HepG2 (cell line): ENCODE data around the gene DNAJC5. TPM values are rescaled to one million over a fixed set of nuclear protein-coding genes. Genes with fewer than 3 reads are reported as not detected.
A peak's percentile ranks its signal among the peaks of the same experiment; 100 is the strongest.

Experiments used
- ATAC-seq: fragments of 200-7000 bp; cut with Tn5 transposase; 3 replicates; pipeline ENCODE4 v1.9.1; 2020; ENCODE audit warnings: mild to moderate bottlenecking, moderate library complexity
- BruUV-seq: library from RNA; stranded (reverse); fragments of 400-500 nt; replicated peaks from 2 replicates; lab custom pipeline; 2021; lab: Mats Ljungman, UMichigan
- CTCF ChIA-PET: fragments of 300-600 bp; formaldehyde crosslinking; extraction: SDS; loops from one replicate; lab custom pipeline; 2021; ENCODE audit warnings: low total read pairs, inconsistent platforms, low intra/inter-chr PET ratio; lab: Yijun Ruan, JAX
- POLR2A ChIA-PET: fragments of 350-600 bp; sonication (Branson Sonifier 250); formaldehyde crosslinking; loops from one replicate; lab custom pipeline; 2020; ENCODE audit warnings: antibody characterized with exemption, inconsistent platforms; lab: Yijun Ruan, JAX
- DNase-seq: peaks from one replicate; pipeline ENCODE4 v3.0.0-alpha.2; 2015; ENCODE audit warnings: low spot score
- FAIRE-seq: peaks from 3 replicates; lab custom pipeline; 2011; peaks lifted over from hg19 to GRCh38; lab: Jason Lieb, UNC
- H2AFZ ChIP-seq: one replicate; pipeline ENCODE4 v1.6.1; 2011; ENCODE audit warnings: low read length, inconsistent platforms
- H3K27ac ChIP-seq: fragments of 300-600 bp; 3 replicates; pipeline ENCODE4 v1.8.0; 2011; ENCODE audit warnings: mixed run types, mild to moderate bottlenecking, mixed read lengths, low read length, inconsistent platforms; ENCODE audit not compliant: insufficient read depth; ENCODE audit errors: extremely low read length
- H3K27me3 ChIP-seq, 2 experiments: fragments of 200-600 bp in 1 of 2; 2 replicates in 1 of 2; 3 replicates in 1 of 2; pipeline versions ENCODE4 v1.6.0 to v1.8.0; 2011; ENCODE audit warnings: low read length in 2 of 2, mild to moderate bottlenecking in 2 of 2, moderate library complexity in 2 of 2, inconsistent platforms in 1 of 2; ENCODE audit not compliant: insufficient read depth in 2 of 2, control insufficient read depth in 1 of 2
- H3K36me3 ChIP-seq, 2 experiments: fragments of 200-600 bp in 1 of 2; replicated peaks in 1 of 2; 2 replicates in 1 of 2; 3 replicates in 1 of 2; pipeline versions ENCODE4 v1.5.1 to v1.8.0; 2011; ENCODE audit warnings: low read length in 2 of 2, inconsistent platforms in 1 of 2; ENCODE audit not compliant: insufficient read depth in 2 of 2, control insufficient read depth in 1 of 2
- H3K4me1 ChIP-seq: 2 replicates; pipeline ENCODE4 v1.5.1; 2012; ENCODE audit warnings: low read length, inconsistent platforms; ENCODE audit not compliant: insufficient read depth
- H3K4me2 ChIP-seq: 2 replicates; pipeline ENCODE4 v1.6.0; 2011; ENCODE audit warnings: low read depth, low read length, inconsistent platforms
- H3K4me3 ChIP-seq, 3 experiments: fragments of 200-600 bp in 1 of 3; sonication (generic), shearing (Covaris generic) in 1 of 3; replicated peaks in 1 of 3; 2 replicates each; pipeline ENCODE4 v1.5.1; 2011 to 2016; ENCODE audit warnings: low read length in 3 of 3, inconsistent platforms in 2 of 3, low read depth in 2 of 3, mild to moderate bottlenecking in 2 of 3, control low read depth in 1 of 3, mixed read lengths in 1 of 3; ENCODE audit not compliant: insufficient read depth in 1 of 3
- H3K79me2 ChIP-seq: one replicate; pipeline ENCODE4 v1.6.1; 2011; ENCODE audit warnings: low read length, inconsistent platforms; ENCODE audit not compliant: insufficient read depth
- H3K9ac ChIP-seq: 2 replicates; pipeline ENCODE4 v1.6.0; 2011; ENCODE audit warnings: mild to moderate bottlenecking, low read depth, low read length, inconsistent platforms; ENCODE audit not compliant: insufficient read depth
- H3K9me3 ChIP-seq: 2 replicates; pipeline ENCODE4 v1.5.1; 2012; ENCODE audit warnings: mild to moderate bottlenecking, low read length
- H4K20me1 ChIP-seq: 2 replicates; pipeline ENCODE4 v1.6.0; 2011; ENCODE audit warnings: inconsistent platforms, mild to moderate bottlenecking, low read length, moderate library complexity; ENCODE audit not compliant: insufficient read depth
- CEBPB ChIP-seq: IDR thresholded peaks from 2 replicates; pipeline ENCODE4 v1.6.1; 2011; ENCODE audit warnings: low read depth, low read length, improper control_type of control experiment, borderline replicate concordance
- CEBPG ChIP-seq: IDR thresholded peaks from 2 replicates; pipeline ENCODE4 v1.6.1; 2016
- HNF1B ChIP-seq: sonication (generic); formaldehyde crosslinking; IDR thresholded peaks from 2 replicates; pipeline ENCODE4 v1.5.1; 2020; ENCODE audit warnings: mild to moderate bottlenecking, moderate library complexity, missing genetic modification reagents
- MED13 ChIP-seq: sonication (generic); formaldehyde crosslinking; IDR thresholded peaks from 2 replicates; pipeline ENCODE4 v1.5.0; 2020; ENCODE audit warnings: missing genetic modification reagents
- SIN3B ChIP-seq: fragments of 150-350 bp; IDR thresholded peaks from 2 replicates; pipeline ENCODE4 v1.6.1; 2014; ENCODE audit warnings: low read length
- WGBS: methylation state at CpG from one replicate; pipeline ENCODE4 v1.1.6; 2017; ENCODE audit warnings: low lambda C conversion rate; 5-methylcytosine and 5-hydroxymethylcytosine counted together
- in situ Hi-C: cut with HindIII; loops from 2 replicates; pipeline ENCODE4 v1.10.0; 2017; ENCODE audit warnings: low pct_unique_long_range_greater_than_20kb; ENCODE audit not compliant: extremely low pct_ligation_motif_present
- intact Hi-C: fragments of 100-400 bp; cut with micrococcal nuclease; formaldehyde crosslinking; loops from one replicate; pipeline ENCODE4 v1.10.0; 2022; ENCODE audit not compliant: unreplicated experiment
- polyA plus RNA-seq, 8 experiments: library from polyadenylated mRNA; depleted of rRNA in 3 of 8; stranded (reverse) in 7 of 8; unstranded in 1 of 8; fragments of >200 nt; fragmentation: Illumina TruSeq in 4 of 8; extraction: Trizol in 4 of 8; gene quantifications; 2 replicates each; pipeline versions ENCODE4 v1.2.1 to v1.2.3, GENCODE V29; 2011 to 2016; ENCODE audit warnings: low read depth in 4 of 8, missing spikeins in 1 of 8, mixed read lengths in 1 of 8; ENCODE audit not compliant: insufficient read depth in 1 of 8
- total RNA-seq, 5 experiments: library from RNA; depleted of rRNA; stranded (reverse); fragments of >200 nt; fragmentation: Illumina TruSeq; extraction: Trizol; gene quantifications; 2 replicates each; pipeline ENCODE4 v1.2.3, GENCODE V29; 2016; ENCODE audit warnings: low read depth in 1 of 5
- TF ChIP-seq, protein P1 (sequence below), 2 experiments: fragments of 450-650 bp in 1 of 2; sonication (generic) in 1 of 2; formaldehyde crosslinking; IDR thresholded peaks; 2 replicates each; pipeline versions ENCODE4 v1.5.0 to v1.8.0; 2020 to 2022; ENCODE audit warnings: mild to moderate bottlenecking in 1 of 2, missing genetic modification reagents in 1 of 2
- TF ChIP-seq, protein P2 (sequence below): sonication (generic); formaldehyde crosslinking; IDR thresholded peaks from 2 replicates; pipeline ENCODE4 v1.4.0; 2020; ENCODE audit warnings: mild to moderate bottlenecking, missing genetic modification reagents, borderline replicate concordance

Gene DNAJC5
- total and polyA plus RNA-seq, 2 of the 13 experiments (the other 11 are each of a cell fraction or from before 2014, with no cell fraction given), result 42.8 to 64.5 TPM

- peaks cover 84% of the 10 kb centered on the region for H3K79me2 ChIP-seq
- H3K27ac ChIP-seq, result no peak overlapping the region
- 0 out of 2 replicates have a peak, but pooled peaks have one; percentile 25 for TF ChIP-seq HNF1B
- peak; percentile 74; the same call in 1 of the 2 replicates for TF ChIP-seq CEBPB
- TF ChIP-seq, protein P1, sequence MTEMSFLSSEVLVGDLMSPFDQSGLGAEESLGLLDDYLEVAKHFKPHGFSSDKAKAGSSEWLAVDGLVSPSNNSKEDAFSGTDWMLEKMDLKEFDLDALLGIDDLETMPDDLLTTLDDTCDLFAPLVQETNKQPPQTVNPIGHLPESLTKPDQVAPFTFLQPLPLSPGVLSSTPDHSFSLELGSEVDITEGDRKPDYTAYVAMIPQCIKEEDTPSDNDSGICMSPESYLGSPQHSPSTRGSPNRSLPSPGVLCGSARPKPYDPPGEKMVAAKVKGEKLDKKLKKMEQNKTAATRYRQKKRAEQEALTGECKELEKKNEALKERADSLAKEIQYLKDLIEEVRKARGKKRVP (CRISPR knock-in tag; IDR thresholded peaks at IDR 0.05), result peak in 1 of 2 experiments; percentile 30; a peak in 1 of 4 replicates
- no peak for TF ChIP-seq SIN3B
- TF ChIP-seq MED13 (CRISPR knock-in tag), result no peak
- peak; percentile 55 for TF ChIP-seq CEBPG
- TF ChIP-seq, protein P2, sequence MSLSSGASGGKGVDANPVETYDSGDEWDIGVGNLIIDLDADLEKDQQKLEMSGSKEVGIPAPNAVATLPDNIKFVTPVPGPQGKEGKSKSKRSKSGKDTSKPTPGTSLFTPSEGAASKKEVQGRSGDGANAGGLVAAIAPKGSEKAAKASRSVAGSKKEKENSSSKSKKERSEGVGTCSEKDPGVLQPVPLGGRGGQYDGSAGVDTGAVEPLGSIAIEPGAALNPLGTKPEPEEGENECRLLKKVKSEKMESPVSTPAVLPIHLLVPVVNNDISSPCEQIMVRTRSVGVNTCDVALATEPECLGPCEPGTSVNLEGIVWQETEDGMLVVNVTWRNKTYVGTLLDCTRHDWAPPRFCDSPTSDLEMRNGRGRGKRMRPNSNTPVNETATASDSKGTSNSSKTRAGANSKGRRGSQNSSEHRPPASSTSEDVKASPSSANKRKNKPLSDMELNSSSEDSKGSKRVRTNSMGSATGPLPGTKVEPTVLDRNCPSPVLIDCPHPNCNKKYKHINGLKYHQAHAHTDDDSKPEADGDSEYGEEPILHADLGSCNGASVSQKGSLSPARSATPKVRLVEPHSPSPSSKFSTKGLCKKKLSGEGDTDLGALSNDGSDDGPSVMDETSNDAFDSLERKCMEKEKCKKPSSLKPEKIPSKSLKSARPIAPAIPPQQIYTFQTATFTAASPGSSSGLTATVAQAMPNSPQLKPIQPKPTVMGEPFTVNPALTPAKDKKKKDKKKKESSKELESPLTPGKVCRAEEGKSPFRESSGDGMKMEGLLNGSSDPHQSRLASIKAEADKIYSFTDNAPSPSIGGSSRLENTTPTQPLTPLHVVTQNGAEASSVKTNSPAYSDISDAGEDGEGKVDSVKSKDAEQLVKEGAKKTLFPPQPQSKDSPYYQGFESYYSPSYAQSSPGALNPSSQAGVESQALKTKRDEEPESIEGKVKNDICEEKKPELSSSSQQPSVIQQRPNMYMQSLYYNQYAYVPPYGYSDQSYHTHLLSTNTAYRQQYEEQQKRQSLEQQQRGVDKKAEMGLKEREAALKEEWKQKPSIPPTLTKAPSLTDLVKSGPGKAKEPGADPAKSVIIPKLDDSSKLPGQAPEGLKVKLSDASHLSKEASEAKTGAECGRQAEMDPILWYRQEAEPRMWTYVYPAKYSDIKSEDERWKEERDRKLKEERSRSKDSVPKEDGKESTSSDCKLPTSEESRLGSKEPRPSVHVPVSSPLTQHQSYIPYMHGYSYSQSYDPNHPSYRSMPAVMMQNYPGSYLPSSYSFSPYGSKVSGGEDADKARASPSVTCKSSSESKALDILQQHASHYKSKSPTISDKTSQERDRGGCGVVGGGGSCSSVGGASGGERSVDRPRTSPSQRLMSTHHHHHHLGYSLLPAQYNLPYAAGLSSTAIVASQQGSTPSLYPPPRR (CRISPR knock-in tag), result no peak
- H2AFZ ChIP-seq, result no peak overlapping the region
- no peak overlapping the region for H3K4me2 ChIP-seq
- peaks cover 8 to 11% of the 10 kb centered on the region in 2 experiments; a peak in 3 of 5 replicates for H3K36me3 ChIP-seq
- peaks cover 44% of the 10 kb centered on the region for H4K20me1 ChIP-seq
- H3K9ac ChIP-seq, result no peak overlapping the region
- CTCF ChIA-PET, result no interaction called here
- no peak for ATAC-seq
- no peak for FAIRE-seq
- H3K4me3 ChIP-seq, result no peak overlapping the region
- POLR2A ChIA-PET, result no interaction called here
- no peaks in the 10 kb centered on the region for H3K9me3 ChIP-seq
- H3K4me1 ChIP-seq, result peaks cover 45% of the 10 kb centered on the region
- 96% methylated on average over 11 of the region's 11 CpGs for WGBS
- in situ Hi-C loops, result no loop called here
- BruUV-seq, result TSS peak; percentile 37
- no peak for DNase-seq
- no peaks in the 10 kb centered on the region for H3K27me3 ChIP-seq
- intact Hi-C loops, result no loop called here
Measured at GRCh38 chr20:63903796-63904561, 9.1 kb downstream of the DNAJC5 start.
